ENCODE results near the gene TOR4A.

DNA sequence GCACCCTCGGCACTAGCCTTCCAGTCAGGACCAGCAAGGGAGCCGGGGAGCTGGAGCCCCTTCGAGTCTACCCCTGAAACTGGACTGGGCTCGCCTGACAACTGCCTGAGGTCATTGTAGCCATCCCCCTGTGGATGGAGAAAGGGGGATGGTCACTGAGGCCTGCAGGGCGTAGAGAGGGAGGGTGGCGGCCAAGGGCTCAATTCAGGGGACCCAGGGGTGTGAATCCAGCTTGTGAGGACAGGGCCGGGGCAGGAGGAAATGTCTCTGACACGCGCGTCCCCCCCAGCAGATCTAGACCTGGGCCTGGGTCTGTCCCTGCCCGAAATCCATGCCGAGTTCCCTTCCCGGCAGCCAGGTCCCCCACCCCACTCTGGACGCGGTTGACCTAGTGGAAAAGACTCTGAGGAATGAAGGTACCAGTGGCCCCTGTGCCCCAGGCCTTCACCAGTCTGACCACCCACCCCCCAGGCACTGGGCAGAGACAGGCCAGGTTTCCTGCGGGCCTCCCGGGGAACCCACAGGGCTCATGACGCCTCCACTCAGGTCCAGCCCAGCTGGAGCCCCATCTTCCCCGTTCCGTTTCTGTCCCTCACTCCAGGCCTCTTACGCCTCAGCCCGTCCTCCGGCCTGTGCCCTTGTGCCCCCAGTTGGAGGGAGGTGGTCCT lies 46.0 kb upstream of the TOR4A start:
- TF ChIP-seq, protein P1, sequence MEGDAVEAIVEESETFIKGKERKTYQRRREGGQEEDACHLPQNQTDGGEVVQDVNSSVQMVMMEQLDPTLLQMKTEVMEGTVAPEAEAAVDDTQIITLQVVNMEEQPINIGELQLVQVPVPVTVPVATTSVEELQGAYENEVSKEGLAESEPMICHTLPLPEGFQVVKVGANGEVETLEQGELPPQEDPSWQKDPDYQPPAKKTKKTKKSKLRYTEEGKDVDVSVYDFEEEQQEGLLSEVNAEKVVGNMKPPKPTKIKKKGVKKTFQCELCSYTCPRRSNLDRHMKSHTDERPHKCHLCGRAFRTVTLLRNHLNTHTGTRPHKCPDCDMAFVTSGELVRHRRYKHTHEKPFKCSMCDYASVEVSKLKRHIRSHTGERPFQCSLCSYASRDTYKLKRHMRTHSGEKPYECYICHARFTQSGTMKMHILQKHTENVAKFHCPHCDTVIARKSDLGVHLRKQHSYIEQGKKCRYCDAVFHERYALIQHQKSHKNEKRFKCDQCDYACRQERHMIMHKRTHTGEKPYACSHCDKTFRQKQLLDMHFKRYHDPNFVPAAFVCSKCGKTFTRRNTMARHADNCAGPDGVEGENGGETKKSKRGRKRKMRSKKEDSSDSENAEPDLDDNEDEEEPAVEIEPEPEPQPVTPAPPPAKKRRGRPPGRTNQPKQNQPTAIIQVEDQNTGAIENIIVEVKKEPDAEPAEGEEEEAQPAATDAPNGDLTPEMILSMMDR (IDR thresholded peaks at IDR 0.05), result no peak
- TF ChIP-seq POLR2A (IDR thresholded peaks at IDR 0.05), result no peak
